Neuronal stem cell (in vitro differentiated cells): Measurements from ENCODE around the gene PLAAT5.

ENCODE experiments used
- DNase-seq: peaks from one replicate; pipeline ENCODE4 v3.0.0-alpha.2; 2013; ENCODE audit warnings: low spot score
- H2AFZ ChIP-seq: one replicate; pipeline ENCODE4 v1.6.1; 2013; ENCODE audit warnings: mild to moderate bottlenecking, low read length, inconsistent platforms
- H2AK5ac ChIP-seq: 2 replicates; pipeline ENCODE4 v1.6.1; 2013; ENCODE audit warnings: low read depth, mild to moderate bottlenecking, inconsistent platforms, low read length, moderate library complexity, mixed read lengths
- H2BK120ac ChIP-seq: 2 replicates; pipeline ENCODE4 v1.6.1; 2013; ENCODE audit warnings: low read depth, mild to moderate bottlenecking, inconsistent platforms, low read length, moderate library complexity, mixed read lengths
- H2BK12ac ChIP-seq: one replicate; pipeline ENCODE4 v1.6.1; 2013; ENCODE audit warnings: low read length, inconsistent platforms
- H2BK15ac ChIP-seq: 2 replicates; pipeline ENCODE4 v1.6.1; 2013; ENCODE audit warnings: mild to moderate bottlenecking, low read length, inconsistent platforms, mixed read lengths
- H2BK5ac ChIP-seq: one replicate; pipeline ENCODE4 v1.6.1; 2013; ENCODE audit warnings: inconsistent platforms, mild to moderate bottlenecking, low read length, moderate library complexity
- H3K14ac ChIP-seq: one replicate; pipeline ENCODE4 v1.6.1; 2013; ENCODE audit warnings: low read length, inconsistent platforms
- H3K18ac ChIP-seq: 2 replicates; pipeline ENCODE4 v1.6.1; 2013; ENCODE audit warnings: low read length, inconsistent platforms
- H3K23ac ChIP-seq: 2 replicates; pipeline ENCODE4 v1.6.1; 2013; ENCODE audit warnings: low read depth, mild to moderate bottlenecking, mixed read lengths, low read length, inconsistent platforms; ENCODE audit not compliant: poor library complexity
- H3K27ac ChIP-seq: replicated peaks from 3 replicates; pipeline ENCODE4 v1.5.1; 2013; ENCODE audit warnings: low read length, inconsistent platforms
- H3K27me3 ChIP-seq, 3 experiments: 2 replicates each; pipeline ENCODE4 v1.6.1; 2013; ENCODE audit warnings: low read length in 3 of 3, mild to moderate bottlenecking in 2 of 3, inconsistent platforms in 1 of 3, low read depth in 1 of 3, mixed read lengths in 1 of 3, moderate library complexity in 1 of 3; ENCODE audit not compliant: control insufficient read depth in 3 of 3, insufficient read depth in 3 of 3
- H3K36me3 ChIP-seq, 2 donors: replicated peaks in 1 of 2; 2 replicates each; pipeline ENCODE4 v1.6.1; 2013; ENCODE audit warnings: low read length in 2 of 2; ENCODE audit not compliant: control insufficient read depth in 2 of 2, insufficient read depth in 2 of 2
- H3K4ac ChIP-seq: 2 replicates; pipeline ENCODE4 v1.6.1; 2013; ENCODE audit warnings: inconsistent platforms, mild to moderate bottlenecking, low read length, moderate library complexity
- H3K4me1 ChIP-seq, 2 donors: 1 replicate in 1 of 2; 2 replicates in 1 of 2; pipeline ENCODE4 v1.6.1; 2013; ENCODE audit warnings: low read length in 2 of 2, low read depth in 1 of 2; ENCODE audit not compliant: control insufficient read depth in 2 of 2, insufficient read depth in 1 of 2
- H3K4me2 ChIP-seq: one replicate; pipeline ENCODE4 v1.6.1; 2013; ENCODE audit warnings: mild to moderate bottlenecking, low read length, inconsistent platforms; ENCODE audit not compliant: insufficient read depth, poor library complexity, severe bottlenecking
- H3K4me3 ChIP-seq, 2 donors: 2 replicates each; pipeline ENCODE4 v1.5.1; 2013; ENCODE audit warnings: low read length in 2 of 2, mild to moderate bottlenecking in 2 of 2, inconsistent platforms in 1 of 2, moderate library complexity in 1 of 2
- H3K79me1 ChIP-seq: one replicate; pipeline ENCODE4 v1.6.1; 2013; ENCODE audit warnings: low read depth, mild to moderate bottlenecking, inconsistent platforms, low read length, moderate library complexity
- H3K9ac ChIP-seq: one replicate; pipeline ENCODE4 v1.6.1; 2013; ENCODE audit warnings: mild to moderate bottlenecking, low read depth, low read length, inconsistent platforms; ENCODE audit not compliant: poor library complexity
- H3K9me3 ChIP-seq, 2 donors: replicated peaks in 1 of 2; 2 replicates each; pipeline versions ENCODE3 to v1.6.1; 2013; ENCODE audit warnings: low read length in 2 of 2, mild to moderate bottlenecking in 2 of 2, inconsistent platforms in 1 of 2, low read depth in 1 of 2, mixed read lengths in 1 of 2, moderate library complexity in 1 of 2; ENCODE audit not compliant: control insufficient read depth in 2 of 2, insufficient read depth in 1 of 2
- H4K8ac ChIP-seq: one replicate; pipeline ENCODE4 v1.6.1; 2013; ENCODE audit warnings: low read depth, mild to moderate bottlenecking, inconsistent platforms, low read length, moderate library complexity
- H4K91ac ChIP-seq: one replicate; pipeline ENCODE4 v1.6.1; 2013; ENCODE audit warnings: low read length, low read depth, mild to moderate bottlenecking, inconsistent platforms; ENCODE audit not compliant: poor library complexity
- WGBS, 2 donors: extraction: QIAGEN DNeasy Blood & Tissue Kit; methylation state at CpG; one replicate each; pipeline ENCODE4 v1.1.7; 2013; ENCODE audit warnings: missing lambda C conversion rate in 2 of 2, mixed read lengths in 1 of 2; ENCODE audit not compliant: insufficient read length in 2 of 2, insufficient replicate concordance in 1 of 2; ENCODE audit errors: extremely low coverage in 2 of 2; 5-methylcytosine and 5-hydroxymethylcytosine counted together

PLAAT5 gene

GRCh38 chr11:63508745-63509144 lies 17.8 kb upstream of the PLAAT5 start:
- no peak for DNase-seq
- peak overlapping the region; percentile 33 for H2AK5ac ChIP-seq
- H2BK12ac ChIP-seq, result no peak overlapping the region
- no peak overlapping the region for H3K4me3 ChIP-seq
- peaks cover 0 to 19% (median 0%) of the 10 kb centered on the region in 3 experiments for H3K27me3 ChIP-seq
- peak overlapping the region; percentile 17 for H2BK120ac ChIP-seq
- no peak overlapping the region for H3K27ac ChIP-seq
- H3K36me3 ChIP-seq, result no peaks in the 10 kb centered on the region
- no peak overlapping the region for H2AFZ ChIP-seq
- peak overlapping the region; percentile 9 for H3K9ac ChIP-seq
- no peak overlapping the region for H3K4me2 ChIP-seq
- peak overlapping the region; percentile 32 for H2BK15ac ChIP-seq
- H3K79me1 ChIP-seq, result peaks cover 1% of the 10 kb centered on the region
- WGBS, 2 donors, result no CpG with 5 or more reads among the region's 12 CpGs
- peak overlapping the region; percentile 21 for H2BK5ac ChIP-seq
- no peak overlapping the region for H3K4ac ChIP-seq
- H3K14ac ChIP-seq, result peak overlapping the region; percentile 50
- H4K91ac ChIP-seq, result no peak overlapping the region
- peaks cover 0 to 13% of the 10 kb centered on the region in 2 donors for H3K4me1 ChIP-seq
- no peaks in the 10 kb centered on the region for H3K9me3 ChIP-seq
- no peak overlapping the region for H4K8ac ChIP-seq
- H3K23ac ChIP-seq, result no peak overlapping the region
- H3K18ac ChIP-seq, result peak overlapping the region; percentile 22

- Histone ChIP-seq H3K14ac (no peak overlapping the region), H2AK5ac (no peak overlapping the region), H2BK120ac (no peak overlapping the region), H3K4me3 (no peak overlapping the region), H3K36me3 (no peaks in the 10 kb centered on the region), H3K4ac (no peak overlapping the region), H4K8ac (no peak overlapping the region), H3K18ac (no peak overlapping the region), H2BK12ac (no peak overlapping the region), H2BK5ac (no peak overlapping the region), H3K23ac (no peak overlapping the region), H2AFZ (no peak overlapping the region), H3K27ac (no peak overlapping the region), H3K9ac (no peak overlapping the region), H3K9me3 (no peaks in the 10 kb centered on the region), H3K79me1 (peaks cover 1% of the 10 kb centered on the region), H2BK15ac (no peak overlapping the region), H3K27me3 (peaks cover 0 to 16% (median 0%) of the 10 kb centered on the region in 3 experiments), H3K4me2 (no peak overlapping the region), H3K4me1 (peaks cover 0 to 13% of the 10 kb centered on the region in 2 donors), H4K91ac (no peak overlapping the region)
- WGBS, 2 donors, result no CpG with 5 or more reads among the region's 3 CpGs
- peak; percentile 20 for DNase-seq
Observed at GRCh38 chr11:63508009-63508408, 17.0 kb upstream of the PLAAT5 start.

GRCh38 chr11:63507511-63507910 lies 16.5 kb upstream of the PLAAT5 start:
- no peak overlapping the region for H3K27ac ChIP-seq

GRCh38 chr11:63506876-63507275 lies 15.9 kb upstream of the PLAAT5 start:
- WGBS, 2 donors, result no CpG with 5 or more reads among the region's 2 CpGs
- no peak overlapping the region for H2BK120ac ChIP-seq
- H2AFZ ChIP-seq, result no peak overlapping the region
- H2BK5ac ChIP-seq, result no peak overlapping the region
- H3K4ac ChIP-seq, result no peak overlapping the region
- no peak overlapping the region for H3K14ac ChIP-seq
- H3K27ac ChIP-seq, result no peak overlapping the region
- no peak overlapping the region for H3K4me2 ChIP-seq
- no peak overlapping the region for H4K8ac ChIP-seq
- H2BK12ac ChIP-seq, result no peak overlapping the region
- no peak overlapping the region for H3K9ac ChIP-seq
- no peak overlapping the region for H3K18ac ChIP-seq
- H3K79me1 ChIP-seq, result peaks cover 1% of the 10 kb centered on the region
- H2BK15ac ChIP-seq, result no peak overlapping the region
- no peak overlapping the region for H3K4me3 ChIP-seq
- no peak overlapping the region for H2AK5ac ChIP-seq
- H3K27me3 ChIP-seq, result peaks cover 0 to 11% (median 0%) of the 10 kb centered on the region in 3 experiments
- no peak overlapping the region for H4K91ac ChIP-seq
- H3K23ac ChIP-seq, result no peak overlapping the region
- DNase-seq, result no peak
- peaks cover 0 to 13% of the 10 kb centered on the region in 2 donors for H3K4me1 ChIP-seq
- no peaks in the 10 kb centered on the region for H3K9me3 ChIP-seq
- H3K36me3 ChIP-seq, result no peaks in the 10 kb centered on the region

More at GRCh38 chr11:63507511-63507910, 16.5 kb upstream of the PLAAT5 start:
- H2BK5ac ChIP-seq, result no peak overlapping the region
- H3K4ac ChIP-seq, result no peak overlapping the region
- no peak overlapping the region for H3K18ac ChIP-seq
- DNase-seq, result no peak
- no peak overlapping the region for H3K9ac ChIP-seq
- H2AK5ac ChIP-seq, result no peak overlapping the region
- H4K91ac ChIP-seq, result no peak overlapping the region
- WGBS, 2 donors, result no CpG with 5 or more reads among the region's 2 CpGs
- H2AFZ ChIP-seq, result no peak overlapping the region
- H3K27me3 ChIP-seq, result peaks cover 0 to 15% (median 0%) of the 10 kb centered on the region in 3 experiments
- no peaks in the 10 kb centered on the region for H3K36me3 ChIP-seq
- no peak overlapping the region for H2BK120ac ChIP-seq
- H3K9me3 ChIP-seq, result no peaks in the 10 kb centered on the region
- no peak overlapping the region for H2BK15ac ChIP-seq
- H3K14ac ChIP-seq, result no peak overlapping the region
- no peak overlapping the region for H2BK12ac ChIP-seq
- H3K4me3 ChIP-seq, result no peak overlapping the region
- no peak overlapping the region for H4K8ac ChIP-seq
- H3K4me1 ChIP-seq, result peaks cover 0 to 13% of the 10 kb centered on the region in 2 donors
- H3K4me2 ChIP-seq, result no peak overlapping the region
- no peak overlapping the region for H3K23ac ChIP-seq
- H3K79me1 ChIP-seq, result peaks cover 1% of the 10 kb centered on the region
